ENCODE results near the gene L1CAM. TPM values are rescaled to one million over a fixed set of nuclear protein-coding genes. Genes with fewer than 3 reads are reported as not detected.

Gene L1CAM
- total and polyA plus RNA-seq, 9 of the 15 experiments (the other 6 are each of a cell fraction or from before 2014, with no cell fraction given) = 0.09 to 0.86 (median 0.26) TPM; not detected in 3

DNA sequence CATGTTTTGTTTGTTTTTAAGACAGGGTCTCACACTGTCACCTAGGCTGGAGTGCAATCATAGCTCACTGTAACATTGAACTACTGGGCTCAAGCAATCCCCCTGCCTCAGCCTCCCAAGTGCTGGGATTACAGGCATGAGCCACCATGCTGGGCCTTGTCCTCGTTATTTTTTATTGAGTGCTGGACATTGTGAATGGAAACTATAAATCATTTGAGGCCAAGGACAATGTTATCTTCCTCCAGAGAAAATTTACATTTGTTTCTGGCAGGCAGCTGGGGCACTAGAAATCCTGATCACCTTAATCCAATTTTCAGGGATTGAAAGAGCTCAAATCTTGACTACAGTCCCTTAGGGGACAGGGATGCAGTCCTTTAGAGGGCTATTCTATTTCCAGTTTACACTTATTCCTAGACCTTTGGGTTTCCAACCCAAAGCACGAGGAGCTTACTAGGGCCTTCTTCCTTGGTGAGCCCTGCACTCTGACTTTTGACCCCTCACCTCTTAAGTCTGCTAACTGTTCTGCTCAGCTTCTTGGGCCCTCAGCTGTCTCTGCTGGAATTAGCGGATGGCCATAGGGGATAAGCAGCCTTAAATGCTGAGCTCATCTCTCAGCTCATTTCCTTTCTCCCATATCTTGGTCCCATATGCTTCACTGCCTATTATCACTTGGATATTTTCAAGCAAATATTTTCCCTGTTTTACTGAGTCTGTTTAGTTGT, 32.6 kb downstream of the L1CAM start (continued):
- TF ChIP-seq HDAC3 (IDR thresholded peaks at IDR 0.05; ENCODE audit: borderline replicate concordance, partially characterized antibody) (peak; percentile 80), SREBF2 (CRISPR knock-in tag; IDR thresholded peaks at IDR 0.05) (no peak), ZBTB8A (IDR thresholded peaks at IDR 0.05; ENCODE audit: partially characterized antibody) (no peak), ZNF75A (CRISPR knock-in tag; IDR thresholded peaks at IDR 0.05) (no peak), SIN3A (IDR thresholded peaks at IDR 0.05; ENCODE audit: borderline replicate concordance in 2 of 2, control insufficient read depth in 1 of 2, low read depth in 2 of 2, low read length in 2 of 2) (no peak), ARID1B (IDR thresholded peaks at IDR 0.05) (peak; percentile 96), RAD51 (IDR thresholded peaks at IDR 0.05; ENCODE audit: borderline replicate concordance, low read depth) (no peak), MECOM (CRISPR knock-in tag; IDR thresholded peaks at IDR 0.05) (0 out of 2 replicates have a peak, but pooled peaks have one; percentile 33), FOXA3 (CRISPR knock-in tag; conservative IDR thresholded peaks at IDR 0.05 in 1 of 2, IDR thresholded peaks at IDR 0.05 in 1 of 2) (no peak), ZNF263 (CRISPR knock-in tag; IDR thresholded peaks at IDR 0.05; ENCODE audit: borderline replicate concordance) (no peak), ZNF398 (CRISPR knock-in tag; IDR thresholded peaks at IDR 0.05) (no peak), SIN3B (IDR thresholded peaks at IDR 0.05; ENCODE audit: low read depth) (no peak), ARID2 (IDR thresholded peaks at IDR 0.05) (no peak), MCM3 (IDR thresholded peaks at IDR 0.05) (no peak), CCNT2 (IDR thresholded peaks at IDR 0.05; ENCODE audit: borderline replicate concordance, extremely low read depth, insufficient read length, low read depth, low read length) (peak; percentile 28), SPI1 (IDR thresholded peaks at IDR 0.05; ENCODE audit: borderline replicate concordance, low read depth, low read length) (no peak), ZNF12 (CRISPR knock-in tag; IDR thresholded peaks at IDR 0.05) (no peak), TSC22D4 (tag; IDR thresholded peaks at IDR 0.05) (no peak), PPARD (CRISPR knock-in tag; IDR thresholded peaks at IDR 0.05) (no peak), ZNF561 (CRISPR knock-in tag; conservative IDR thresholded peaks at IDR 0.05) (no peak), CCAR2 (IDR thresholded peaks at IDR 0.05; ENCODE audit: low read depth, low read length) (no peak), TEAD2 (tag; IDR thresholded peaks at IDR 0.05) (no peak), KHSRP (IDR thresholded peaks at IDR 0.05) (no peak), PTRF (tag; IDR thresholded peaks at IDR 0.05) (no peak), SOX6 (IDR thresholded peaks at IDR 0.05) (no peak; the same call in 1 of the 2 replicates), RB1 (IDR thresholded peaks at IDR 0.05; ENCODE audit: low read depth) (no peak)
- TF ChIP-seq, protein P1, sequence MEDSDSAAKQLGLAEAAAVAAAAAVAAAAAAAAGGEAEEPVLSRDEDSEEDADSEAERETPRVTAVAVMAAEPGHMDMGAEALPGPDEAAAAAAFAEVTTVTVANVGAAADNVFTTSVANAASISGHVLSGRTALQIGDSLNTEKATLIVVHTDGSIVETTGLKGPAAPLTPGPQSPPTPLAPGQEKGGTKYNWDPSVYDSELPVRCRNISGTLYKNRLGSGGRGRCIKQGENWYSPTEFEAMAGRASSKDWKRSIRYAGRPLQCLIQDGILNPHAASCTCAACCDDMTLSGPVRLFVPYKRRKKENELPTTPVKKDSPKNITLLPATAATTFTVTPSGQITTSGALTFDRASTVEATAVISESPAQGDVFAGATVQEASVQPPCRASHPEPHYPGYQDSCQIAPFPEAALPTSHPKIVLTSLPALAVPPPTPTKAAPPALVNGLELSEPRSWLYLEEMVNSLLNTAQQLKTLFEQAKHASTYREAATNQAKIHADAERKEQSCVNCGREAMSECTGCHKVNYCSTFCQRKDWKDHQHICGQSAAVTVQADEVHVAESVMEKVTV (CRISPR knock-in tag; IDR thresholded peaks at IDR 0.05) = no peak

Measured in K562 (cell line).